IMR-90 (cell line): ENCODE results near the gene PPARGC1A. TPM values are rescaled to one million over a fixed set of nuclear protein-coding genes. Genes with fewer than 3 reads are reported as not detected.

ENCODE experiments used
- ATAC-seq: fragments of 200-7000 bp; cut with Tn5 transposase; 2 replicates; pipeline ENCODE4 v1.9.1; 2020; ENCODE audit warnings: low read depth, mild to moderate bottlenecking, moderate library complexity
- BruUV-seq: library from RNA; stranded (reverse); fragments of 400-500 nt; replicated peaks from 2 replicates; lab custom pipeline; 2021; lab: Mats Ljungman, UMichigan
- CTCF ChIA-PET: fragments of 300-600 bp; formaldehyde crosslinking; extraction: SDS; loops from one replicate; lab custom pipeline; 2021; ENCODE audit warnings: antibody characterized with exemption; lab: Yijun Ruan, JAX
- POLR2A ChIA-PET: fragments of 300-600 bp; sonication (Branson Sonifier 250); formaldehyde crosslinking; loops from one replicate; lab custom pipeline; 2022; ENCODE audit warnings: antibody characterized with exemption; ENCODE audit not compliant: unreplicated experiment; lab: Charles Lee
- DNase-seq: peaks from one replicate; pipeline ENCODE4 v3.0.0; 2013
- H2AFZ ChIP-seq: replicated peaks from 2 replicates; pipeline ENCODE3; 2013; ENCODE audit warnings: low read length, mild to moderate bottlenecking; ENCODE audit not compliant: poor library complexity
- H2AK5ac ChIP-seq: 2 replicates; pipeline ENCODE4 v1.6.1; 2013; ENCODE audit warnings: low read depth, low read length, inconsistent platforms
- H2AK9ac ChIP-seq: replicated peaks from 2 replicates; pipeline ENCODE3; 2013; ENCODE audit warnings: mild to moderate bottlenecking, low read depth, low read length, moderate library complexity; ENCODE audit not compliant: poor library complexity
- H2BK120ac ChIP-seq: 2 replicates; pipeline ENCODE4 v1.6.1; 2013; ENCODE audit warnings: low read depth, low read length, inconsistent platforms
- H2BK15ac ChIP-seq: 3 replicates; pipeline ENCODE4 v1.6.1; 2013; ENCODE audit warnings: low read depth, low read length, inconsistent platforms
- H2BK20ac ChIP-seq: 2 replicates; pipeline ENCODE4 v1.6.1; 2013; ENCODE audit warnings: low read depth, mild to moderate bottlenecking, inconsistent platforms, low read length, moderate library complexity
- H2BK5ac ChIP-seq: 2 replicates; pipeline ENCODE4 v1.6.1; 2013; ENCODE audit warnings: mild to moderate bottlenecking, low read depth, low read length, inconsistent platforms; ENCODE audit not compliant: poor library complexity, severe bottlenecking
- H3K14ac ChIP-seq: replicated peaks from 2 replicates; pipeline ENCODE4 v1.6.1; 2013; ENCODE audit warnings: low read depth, low read length, inconsistent platforms
- H3K18ac ChIP-seq: 2 replicates; pipeline ENCODE4 v1.6.1; 2013; ENCODE audit warnings: low read depth, low read length, control low read depth
- H3K23ac ChIP-seq: 2 replicates; pipeline ENCODE4 v1.6.1; 2013; ENCODE audit warnings: low read depth, low read length, inconsistent platforms
- H3K27ac ChIP-seq: 2 replicates; pipeline ENCODE4 v1.5.1; 2013; ENCODE audit warnings: mild to moderate bottlenecking, control low read depth, low read length; ENCODE audit not compliant: insufficient read depth
- H3K27me3 ChIP-seq: 2 replicates; pipeline ENCODE4 v1.6.1; 2013; ENCODE audit warnings: low read length; ENCODE audit not compliant: control insufficient read depth, insufficient read depth
- H3K36me3 ChIP-seq: 2 replicates; pipeline ENCODE4 v1.6.1; 2013; ENCODE audit warnings: low read length, mixed read lengths; ENCODE audit not compliant: control insufficient read depth, insufficient read depth
- H3K4ac ChIP-seq: 2 replicates; pipeline ENCODE4 v1.6.1; 2013; ENCODE audit warnings: low read depth, low read length, inconsistent platforms
- H3K4me1 ChIP-seq: 2 replicates; pipeline ENCODE4 v1.6.1; 2013; ENCODE audit warnings: low read length, mixed read lengths; ENCODE audit not compliant: control insufficient read depth, insufficient read depth
- H3K4me2 ChIP-seq: 2 replicates; pipeline ENCODE4 v1.6.1; 2013; ENCODE audit warnings: low read depth, mild to moderate bottlenecking, control low read depth, low read length, moderate library complexity
- H3K4me3 ChIP-seq: 2 replicates; pipeline ENCODE4 v1.5.1; 2013; ENCODE audit warnings: low read depth, mild to moderate bottlenecking, control low read depth, low read length, moderate library complexity; ENCODE audit not compliant: insufficient read depth
- H3K56ac ChIP-seq: 2 replicates; pipeline ENCODE4 v1.6.1; 2013; ENCODE audit warnings: low read length, inconsistent platforms; ENCODE audit not compliant: insufficient read depth; ENCODE audit errors: extremely low read depth
- H3K79me1 ChIP-seq, 2 experiments: 2 replicates each; pipeline ENCODE4 v1.6.1; 2013; ENCODE audit warnings: low read length in 2 of 2, inconsistent platforms in 1 of 2, low read depth in 1 of 2
- H3K9ac ChIP-seq: 2 replicates; pipeline ENCODE4 v1.6.1; 2013; ENCODE audit warnings: low read depth, low read length, control low read depth
- H3K9me1 ChIP-seq: 2 replicates; pipeline ENCODE4 v1.6.1; 2013; ENCODE audit warnings: low read length, inconsistent platforms; ENCODE audit not compliant: insufficient read depth
- H3K9me3 ChIP-seq: 2 replicates; pipeline ENCODE4 v1.6.1; 2013; ENCODE audit warnings: low read length; ENCODE audit not compliant: control insufficient read depth, insufficient read depth
- H4K20me1 ChIP-seq: 2 replicates; pipeline ENCODE4 v1.6.1; 2013; ENCODE audit warnings: low read length, inconsistent platforms; ENCODE audit not compliant: insufficient read depth
- H4K5ac ChIP-seq: 2 replicates; pipeline ENCODE4 v1.6.1; 2013; ENCODE audit warnings: mild to moderate bottlenecking, low read depth, low read length, control low read depth
- H4K8ac ChIP-seq, 2 experiments: 2 replicates each; pipeline ENCODE4 v1.6.1; 2013; ENCODE audit warnings: low read depth in 2 of 2, low read length in 2 of 2, control low read depth in 1 of 2, inconsistent platforms in 1 of 2
- H4K91ac ChIP-seq: 2 replicates; pipeline ENCODE4 v1.6.1; 2013; ENCODE audit warnings: low read depth, low read length, inconsistent platforms; ENCODE audit not compliant: insufficient read depth
- BHLHE40 ChIP-seq: fragments of 150-350 bp; IDR thresholded peaks from 2 replicates; pipeline ENCODE4 v1.6.1; 2016; ENCODE audit warnings: mild to moderate bottlenecking, low read depth, low read length
- CEBPB ChIP-seq: IDR thresholded peaks from 2 replicates; pipeline ENCODE4 v1.6.1; 2012; ENCODE audit warnings: low read depth, low read length, improper control_type of control experiment
- ELK1 ChIP-seq: fragments of 150-350 bp; IDR thresholded peaks from 2 replicates; pipeline ENCODE4 v1.6.1; 2016; ENCODE audit warnings: low read depth, mild to moderate bottlenecking, low read length, moderate library complexity, borderline replicate concordance
- POLR2A ChIP-seq: IDR thresholded peaks from 2 replicates; pipeline ENCODE4 v1.6.1; 2012; ENCODE audit warnings: mild to moderate bottlenecking, low read depth, low read length
- RCOR1 ChIP-seq: IDR thresholded peaks from 2 replicates; pipeline ENCODE4 v1.6.1; 2012; ENCODE audit warnings: mild to moderate bottlenecking, low read length, improper control_type of control experiment; ENCODE audit not compliant: insufficient replicate concordance
- WGBS, 2 experiments: methylation state at CpG; one replicate each; pipeline versions ENCODE4 v1.1.5 to v1.1.7; 2013; ENCODE audit warnings: missing lambda C conversion rate in 2 of 2; ENCODE audit not compliant: insufficient read length in 1 of 2; ENCODE audit errors: extremely low coverage in 2 of 2; 5-methylcytosine and 5-hydroxymethylcytosine counted together
- dilution Hi-C: fragments of 300-500 bp; cut with HindIII; formaldehyde crosslinking; loops from one replicate; pipeline ENCODE4 v1.14.3; 2018; ENCODE audit warnings: low sequenced_read_pairs; ENCODE audit not compliant: unreplicated experiment
- in situ Hi-C: fragments of 300-500 bp; cut with MboI; formaldehyde crosslinking; loops from 3 replicates; pipeline ENCODE4 v1.14.3; 2019; ENCODE audit warnings: low sequenced_read_pairs, inconsistent platforms, mixed read lengths
- intact Hi-C: fragments of 100-400 bp; cut with micrococcal nuclease; formaldehyde crosslinking; loops from 2 replicates; pipeline ENCODE4 v1.10.0; 2022
- polyA plus RNA-seq, 3 experiments: library from polyadenylated mRNA; depleted of rRNA; stranded (reverse); fragments of >200 nt; gene quantifications; 2 replicates each; pipeline ENCODE4 v1.2.3, GENCODE V29; 2012; ENCODE audit warnings: low replicate concordance in 1 of 3
- total RNA-seq: library from RNA; depleted of rRNA; stranded (reverse); fragments of >200 nt; gene quantifications from 2 replicates; pipeline ENCODE4 v1.2.3, GENCODE V29; 2012

Gene PPARGC1A
- total and polyA plus RNA-seq, 2 of the 4 experiments (the other 2 are of a cell fraction) = under 0.01 to 0.03 TPM

- H2AK5ac ChIP-seq = no peak overlapping the region
- H3K4me2 ChIP-seq = no peak overlapping the region
- no peak overlapping the region for H3K4ac ChIP-seq
- H2AFZ ChIP-seq = no peak overlapping the region
- no TSS peak for BruUV-seq
- H3K27me3 ChIP-seq = peaks cover 1% of the 10 kb centered on the region; the same call in 1 of the 2 replicates
- peaks cover 2% of the 10 kb centered on the region; the same call in 1 of the 2 replicates for H3K9me3 ChIP-seq
- WGBS, 2 experiments = no CpG with 5 or more reads among the region's 2 CpGs
- H2BK15ac ChIP-seq = no peak overlapping the region
- dilution Hi-C loops (no loop called here), in situ Hi-C loops (no loop called here), intact Hi-C loops (no loop called here)
- H3K36me3 ChIP-seq = no peaks in the 10 kb centered on the region
- no peak overlapping the region for H2BK5ac ChIP-seq
- no peak overlapping the region for H3K4me3 ChIP-seq
- H4K91ac ChIP-seq = no peak overlapping the region
- H3K79me1 ChIP-seq = no peaks in the 10 kb centered on the region
- ChIA-PET POLR2A (no interaction called here), CTCF (no interaction called here)
- no peaks in the 10 kb centered on the region for H3K9me1 ChIP-seq
- no peak overlapping the region for H3K18ac ChIP-seq
- no peak overlapping the region for H4K8ac ChIP-seq
- no peak overlapping the region for H3K23ac ChIP-seq
- no peaks in the 10 kb centered on the region for H3K4me1 ChIP-seq
- H4K20me1 ChIP-seq = no peaks in the 10 kb centered on the region
- no peak overlapping the region for H3K27ac ChIP-seq
- TF ChIP-seq POLR2A (no peak), ELK1 (no peak), BHLHE40 (no peak), RCOR1 (no peak), CEBPB (no peak)
- no peak overlapping the region for H3K56ac ChIP-seq
- no peak overlapping the region for H4K5ac ChIP-seq
- no peak overlapping the region for H3K14ac ChIP-seq
- DNase-seq (no peak), ATAC-seq (no peak)
- H2BK20ac ChIP-seq = no peak overlapping the region
- H2BK120ac ChIP-seq = no peak overlapping the region
- H3K9ac ChIP-seq = no peak overlapping the region
- H2AK9ac ChIP-seq = no peak overlapping the region
These were observed 142.5 kb downstream of the PPARGC1A start for GRCh38 chr4:23747281-23747735.
